GM10248 (cell line): Measurements from ENCODE around the gene DPT.

Experiments
- CTCF ChIA-PET: fragments of 300-600 bp; sonication (Branson Sonifier 250); formaldehyde crosslinking; extraction: SDS; loops from one replicate; lab custom pipeline; 2021; ENCODE audit warnings: antibody characterized with exemption; lab: Yijun Ruan, JAX
- POLR2A ChIA-PET: fragments of 350-650 bp; sonication (Branson Sonifier 250); formaldehyde crosslinking; extraction: SDS; loops from one replicate; lab custom pipeline; 2020; ENCODE audit warnings: antibody characterized with exemption; lab: Yijun Ruan, JAX
- DNase-seq: peaks from one replicate; pipeline ENCODE4 v3.0.0; 2012; ENCODE audit errors: extremely low spot score
- CTCF ChIP-seq: IDR thresholded peaks from 2 replicates; pipeline ENCODE4 v1.5.1; 2012; ENCODE audit warnings: mild to moderate bottlenecking, low read depth; ENCODE audit errors: extremely low read depth, missing control alignments, control extremely low read depth

DPT gene

DNA sequence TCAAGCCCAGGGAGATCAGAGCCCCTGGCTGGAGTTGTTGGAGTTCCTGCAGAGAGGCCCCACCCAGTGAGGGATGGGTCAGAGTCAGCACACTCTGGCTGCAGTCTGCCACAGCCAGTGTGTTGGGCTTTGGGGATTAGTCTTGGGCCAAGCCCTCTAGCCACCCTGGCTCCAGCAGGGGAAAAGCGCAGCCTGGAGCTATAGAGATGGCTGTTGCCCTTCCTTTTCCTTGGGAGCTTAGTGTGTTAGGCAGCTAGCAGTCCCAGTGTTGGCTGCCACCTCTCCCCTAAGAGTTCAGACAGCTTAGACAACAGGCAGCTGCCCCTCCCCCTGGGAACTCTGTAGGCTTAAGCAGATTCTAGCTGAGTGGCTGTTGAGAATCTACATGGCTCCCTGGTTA lies 45.1 kb downstream of the DPT start:
- no peak for DNase-seq
- CTCF ChIA-PET: no interaction called here
- POLR2A ChIA-PET: no interaction called here
- no peak for TF ChIP-seq CTCF

- no peak for TF ChIP-seq CTCF
- ChIA-PET POLR2A (no interaction called here), CTCF (interaction anchor here (1.0 to 1.1 kb wide), 2 partner anchors 9 kb away, joined by 3 read pairs; no protein-coding TSS in a partner anchor)
- no peak for DNase-seq
Observed at GRCh38 chr1:168676861-168677260, 52.1 kb downstream of the DPT start.

GRCh38 chr1:168676029-168676812 lies 52.8 kb downstream of the DPT start:
- TF ChIP-seq CTCF: no peak
- CTCF ChIA-PET: interaction anchor here (1.0 to 1.1 kb wide), 2 partner anchors 8 to 39 kb away, joined by 3 read pairs; no protein-coding TSS in a partner anchor
- POLR2A ChIA-PET: no interaction called here
- DNase-seq: no peak

- ChIA-PET POLR2A (no interaction called here), CTCF (interaction anchor here (1.1 to 1.4 kb wide), 2 partner anchors 30 to 31 kb away, joined by 4 to 6 read pairs; no protein-coding TSS in a partner anchor)
- no peak for TF ChIP-seq CTCF
- no peak for DNase-seq
Observed at GRCh38 chr1:168673974-168674683, 54.9 kb downstream of the DPT start.

DNA sequence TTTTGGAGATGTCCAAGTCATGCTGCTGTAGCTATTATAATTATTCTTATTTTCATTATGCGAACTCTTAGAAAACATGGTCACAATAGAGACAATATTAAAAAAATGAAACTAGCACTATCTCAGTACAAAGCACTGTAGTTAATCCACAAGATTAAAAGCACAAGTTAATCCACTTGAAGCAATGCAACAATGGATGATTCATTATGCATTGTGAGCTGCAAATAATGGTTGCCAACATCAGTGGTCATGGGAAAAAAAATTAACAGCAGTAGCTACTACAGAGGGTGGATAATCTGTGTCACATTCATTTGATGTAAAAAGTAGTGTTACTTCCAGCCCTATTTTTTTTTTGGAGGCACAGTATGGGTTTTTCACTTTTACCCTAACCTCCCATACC lies 56.7 kb downstream of the DPT start:
- POLR2A ChIA-PET: no interaction called here
- CTCF ChIA-PET: interaction anchor here (0.9 to 1.6 kb wide), 4 partner anchors 9 to 35 kb away, joined by 3 to 5 read pairs (median 3); no protein-coding TSS in a partner anchor
- TF ChIP-seq CTCF: no peak
- no peak for DNase-seq

- ChIA-PET POLR2A (no interaction called here), CTCF (interaction anchor here (1.4 to 1.6 kb wide), 2 partner anchors 9 to 22 kb away, joined by 3 to 5 read pairs; no protein-coding TSS in a partner anchor)
- no peak for DNase-seq
- TF ChIP-seq CTCF: no peak
Observed at GRCh38 chr1:168671782-168672181, 57.2 kb downstream of the DPT start.
